Measurements from ENCODE around the gene DUSP1. TPM values are rescaled to one million over a fixed set of nuclear protein-coding genes. Genes with fewer than 3 reads are reported as not detected.

Gene DUSP1
- total and polyA plus RNA-seq, 8 donors, result 33.0 to 534 (median 239) TPM

DNA sequence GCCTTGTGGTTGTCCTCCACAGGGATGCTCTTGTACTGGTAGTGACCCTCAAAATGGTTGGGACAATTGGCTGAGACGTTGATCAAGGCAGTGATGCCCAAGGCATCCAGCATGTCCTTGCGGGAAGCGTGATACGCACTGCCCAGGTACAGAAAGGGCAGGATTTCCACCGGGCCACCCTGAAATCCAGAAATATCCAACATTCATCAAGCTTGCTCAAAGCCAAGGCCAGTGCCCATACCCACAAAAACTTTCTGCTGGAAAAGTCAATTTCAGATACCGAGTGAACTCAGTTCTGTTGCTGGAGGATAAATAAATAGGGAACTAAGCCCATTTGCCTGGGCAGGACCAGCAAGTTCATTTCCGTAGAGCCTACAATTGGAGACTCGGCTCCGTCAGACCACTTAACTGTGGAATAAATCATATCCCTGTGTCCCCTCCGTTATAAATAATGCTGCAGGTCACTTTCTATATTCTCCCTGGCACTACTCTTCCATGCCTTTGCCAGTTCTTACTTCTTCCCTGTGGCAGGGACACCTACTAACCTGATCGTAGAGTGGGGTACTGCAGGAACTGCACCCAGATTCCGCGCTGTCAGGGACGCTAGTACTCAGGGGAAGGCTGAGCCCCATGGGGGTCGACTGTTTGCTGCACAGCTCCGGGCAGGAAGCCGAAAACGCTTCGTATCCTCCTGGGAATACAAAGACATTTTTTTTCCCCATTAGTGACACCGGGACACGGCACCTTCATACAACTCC, 1.2 kb downstream of the DUSP1 start:
- TF ChIP-seq, protein P1, sequence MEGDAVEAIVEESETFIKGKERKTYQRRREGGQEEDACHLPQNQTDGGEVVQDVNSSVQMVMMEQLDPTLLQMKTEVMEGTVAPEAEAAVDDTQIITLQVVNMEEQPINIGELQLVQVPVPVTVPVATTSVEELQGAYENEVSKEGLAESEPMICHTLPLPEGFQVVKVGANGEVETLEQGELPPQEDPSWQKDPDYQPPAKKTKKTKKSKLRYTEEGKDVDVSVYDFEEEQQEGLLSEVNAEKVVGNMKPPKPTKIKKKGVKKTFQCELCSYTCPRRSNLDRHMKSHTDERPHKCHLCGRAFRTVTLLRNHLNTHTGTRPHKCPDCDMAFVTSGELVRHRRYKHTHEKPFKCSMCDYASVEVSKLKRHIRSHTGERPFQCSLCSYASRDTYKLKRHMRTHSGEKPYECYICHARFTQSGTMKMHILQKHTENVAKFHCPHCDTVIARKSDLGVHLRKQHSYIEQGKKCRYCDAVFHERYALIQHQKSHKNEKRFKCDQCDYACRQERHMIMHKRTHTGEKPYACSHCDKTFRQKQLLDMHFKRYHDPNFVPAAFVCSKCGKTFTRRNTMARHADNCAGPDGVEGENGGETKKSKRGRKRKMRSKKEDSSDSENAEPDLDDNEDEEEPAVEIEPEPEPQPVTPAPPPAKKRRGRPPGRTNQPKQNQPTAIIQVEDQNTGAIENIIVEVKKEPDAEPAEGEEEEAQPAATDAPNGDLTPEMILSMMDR (IDR thresholded peaks at IDR 0.05), result no peak
- ATAC-seq (no peak), DNase-seq (peak in 1 of 4 donors; percentile 49)
- Histone ChIP-seq H3K27me3 (no peaks in the 10 kb centered on the region), H3K9me3 (no peaks in the 10 kb centered on the region), H3K4me1 (peaks cover 44 to 83% of the 10 kb centered on the region in 2 donors), H3K4me3 (peak overlapping the region; percentile 64 to 93), H3K36me3 (peaks cover 0 to 37% of the 10 kb centered on the region in 2 donors), H3K27ac (peak overlapping the region; percentile 100)
- intact Hi-C loops (cut with DNase I), result loop anchor here in 1 of 2 donors (10.0 kb wide), 2 partner anchors 55 to 95 kb away; no protein-coding TSS in a partner anchor

DNA sequence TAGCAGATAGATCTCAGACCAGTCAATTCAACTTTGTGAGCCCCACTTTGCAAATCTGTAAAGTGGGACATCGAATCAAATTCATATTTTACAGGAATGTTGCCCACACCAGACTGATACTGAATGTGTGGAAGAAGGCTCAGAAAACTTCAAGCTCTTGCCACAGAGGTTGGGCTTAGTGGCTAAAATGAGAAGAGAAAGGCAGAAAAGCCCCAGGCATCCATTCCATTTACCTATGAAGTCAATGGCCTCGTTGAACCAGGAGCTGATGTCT, 1.7 kb downstream of the DUSP1 start:
- peaks cover 43 to 83% of the 10 kb centered on the region in 2 donors for H3K4me1 ChIP-seq
- intact Hi-C loops (cut with DNase I), result no loop called here
- ATAC-seq, result no peak
- H3K27ac ChIP-seq, result peak overlapping the region; percentile 100
- no peaks in the 10 kb centered on the region for H3K27me3 ChIP-seq
- no peaks in the 10 kb centered on the region for H3K9me3 ChIP-seq
- TF ChIP-seq, protein P1 (IDR thresholded peaks at IDR 0.05), result no peak
- H3K36me3 ChIP-seq, result peaks cover 0 to 37% of the 10 kb centered on the region in 2 donors
- DNase-seq, result no peak
- peak overlapping the region; percentile 64 to 93 for H3K4me3 ChIP-seq

DNA sequence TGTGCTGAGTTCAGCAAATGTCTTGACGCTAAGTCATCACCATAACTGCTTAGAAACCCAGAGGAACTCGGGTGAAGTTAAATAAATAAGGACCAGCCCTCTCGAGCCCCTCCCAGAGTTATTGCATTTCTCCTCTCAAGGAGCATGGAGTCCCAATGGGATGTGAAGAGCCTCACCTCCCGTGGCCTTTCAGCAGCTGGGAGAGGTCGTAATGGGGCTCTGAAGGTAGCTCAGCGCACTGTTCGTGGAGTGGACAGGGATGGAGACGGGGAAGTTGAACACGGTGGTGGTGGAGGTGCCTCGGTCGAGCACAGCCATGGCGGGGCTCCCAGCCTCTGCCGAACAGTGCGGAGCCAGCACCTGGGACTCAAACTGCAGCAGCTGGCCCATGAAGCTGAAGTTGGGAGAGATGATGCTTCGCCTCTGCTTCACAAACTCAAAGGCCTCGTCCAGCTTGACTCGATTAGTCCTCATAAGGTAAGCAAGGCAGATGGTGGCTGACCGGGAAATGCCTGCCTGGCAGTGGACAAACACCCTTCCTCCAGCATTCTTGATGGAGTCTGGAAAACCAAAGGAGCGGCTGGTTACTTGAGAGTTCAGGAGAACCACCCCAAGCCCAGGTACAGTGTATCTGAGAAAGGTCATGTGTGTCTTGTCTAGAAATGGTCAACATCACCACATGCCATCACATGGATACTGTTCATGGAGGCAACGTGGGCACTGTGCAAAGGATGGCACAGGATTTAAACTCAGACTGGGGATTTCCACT, 2.2 kb downstream of the DUSP1 start:
- intact Hi-C loops (cut with DNase I), result no loop called here
- H3K4me3 ChIP-seq, result peak overlapping the region; percentile 64 to 93
- DNase-seq (no peak), ATAC-seq (no peak)
- H3K36me3 ChIP-seq, result peaks cover 0 to 37% of the 10 kb centered on the region in 2 donors
- TF ChIP-seq, protein P1 (IDR thresholded peaks at IDR 0.05), result no peak
- H3K4me1 ChIP-seq, result peaks cover 38 to 83% of the 10 kb centered on the region in 2 donors
- peak overlapping the region; percentile 100 for H3K27ac ChIP-seq
- no peaks in the 10 kb centered on the region for H3K27me3 ChIP-seq
- no peaks in the 10 kb centered on the region for H3K9me3 ChIP-seq

DNA sequence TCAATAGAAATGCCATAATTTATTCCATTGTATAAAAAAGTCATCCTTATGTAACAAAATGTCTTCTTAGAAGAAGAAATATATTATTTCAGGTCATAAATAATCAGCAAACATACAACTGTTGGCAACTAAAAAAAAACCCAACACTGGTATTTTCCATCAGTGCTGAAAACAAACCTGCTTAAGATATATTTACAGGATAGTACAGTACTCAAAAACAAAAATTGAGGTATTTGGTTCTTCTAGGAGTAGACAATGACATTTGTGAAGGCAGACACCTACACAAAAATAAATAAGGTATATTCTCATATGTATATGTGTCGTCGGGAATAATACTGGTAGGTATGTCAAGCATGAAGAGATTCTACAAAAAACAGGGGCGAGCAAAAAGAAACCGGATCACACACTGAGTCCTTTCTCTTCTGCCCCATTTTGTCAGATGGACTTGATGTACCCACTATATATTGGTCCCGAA, 2.9 kb downstream of the DUSP1 start:
- intact Hi-C loops (cut with DNase I), result no loop called here
- peaks cover 31 to 76% of the 10 kb centered on the region in 2 donors for H3K4me1 ChIP-seq
- no peak for DNase-seq
- H3K27me3 ChIP-seq, result no peaks in the 10 kb centered on the region
- no peaks in the 10 kb centered on the region for H3K9me3 ChIP-seq
- peak overlapping the region; percentile 100 for H3K27ac ChIP-seq
- peak overlapping the region; percentile 64 to 93 for H3K4me3 ChIP-seq
- ATAC-seq, result no peak
- H3K36me3 ChIP-seq, result peaks cover 0 to 37% of the 10 kb centered on the region in 2 donors
- TF ChIP-seq, protein P1 (IDR thresholded peaks at IDR 0.05), result no peak

All from left lung (tissue), 10 donors.